ENCODE measurements around the gene SIN3B.
"Not testable (repeated sequence)": the region's sequence is repeated elsewhere in the genome, so short reads cannot be mapped to it uniquely, and the experiment has no call there.

Gene SIN3B

GRCh38 chr19:16829010-16829821, at the start of gene SIN3B:
Gene SIN3B, plus strand, starts transcription at chr19:16829398. Its CDS starts 23 bp downstream, at chr19:16829421.
- peak; percentile 91 to 95 for DNase-seq

DNA sequence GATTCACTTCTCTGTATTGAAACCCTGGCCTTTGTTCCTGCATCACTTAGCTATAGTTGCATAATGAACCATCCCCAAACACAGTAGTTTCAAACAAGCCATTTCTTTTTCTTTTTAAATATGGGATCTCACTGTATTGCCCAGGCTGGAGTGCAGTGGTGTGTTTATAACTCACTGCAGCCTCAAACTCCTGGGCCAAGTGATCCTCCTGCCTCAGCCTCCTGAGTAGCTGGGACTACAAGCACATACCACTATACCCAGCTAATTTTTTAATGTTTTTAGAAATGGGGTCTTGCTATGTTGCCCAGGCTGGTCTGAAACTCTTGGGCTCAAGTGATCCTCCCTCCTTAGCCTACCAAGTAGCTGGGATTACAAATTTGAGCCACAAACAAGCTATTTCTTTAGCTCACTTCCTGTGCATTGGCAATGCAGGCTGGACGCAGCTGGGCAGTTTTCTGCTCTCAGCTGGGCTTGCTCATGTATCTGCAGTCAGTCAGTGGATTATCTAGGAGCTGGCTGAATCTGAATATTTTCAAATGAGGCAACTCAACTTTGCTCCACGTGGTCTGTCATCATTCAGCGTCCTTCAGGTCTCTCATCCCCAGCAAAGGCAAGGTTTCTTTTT, 49.5 kb upstream of the SIN3B start:
- DNase-seq: no peak

- DNase-seq: no peak
Observed at GRCh38 chr19:16782719-16783118, 46.5 kb upstream of the SIN3B start.

DNA sequence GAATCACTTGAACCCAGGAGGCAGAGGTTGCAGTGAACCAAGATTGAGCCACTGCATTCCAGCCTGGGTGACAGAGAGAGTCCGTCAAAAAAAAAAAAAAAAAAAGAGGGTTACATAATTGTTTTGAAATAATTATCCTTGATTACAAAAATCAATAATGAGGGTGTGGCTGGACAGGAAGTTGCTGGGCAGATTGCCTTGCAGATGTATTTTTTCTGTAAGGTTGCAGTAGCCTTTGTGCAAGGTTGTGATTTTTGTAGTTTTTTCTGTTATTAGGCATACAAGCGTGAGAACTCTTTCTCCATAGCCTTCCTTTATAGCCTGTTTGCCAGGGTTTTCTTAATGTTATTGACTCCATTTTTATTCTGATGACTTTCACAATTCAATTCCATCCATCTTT, 40.7 kb upstream of the SIN3B start:
- no peak for DNase-seq

DNA sequence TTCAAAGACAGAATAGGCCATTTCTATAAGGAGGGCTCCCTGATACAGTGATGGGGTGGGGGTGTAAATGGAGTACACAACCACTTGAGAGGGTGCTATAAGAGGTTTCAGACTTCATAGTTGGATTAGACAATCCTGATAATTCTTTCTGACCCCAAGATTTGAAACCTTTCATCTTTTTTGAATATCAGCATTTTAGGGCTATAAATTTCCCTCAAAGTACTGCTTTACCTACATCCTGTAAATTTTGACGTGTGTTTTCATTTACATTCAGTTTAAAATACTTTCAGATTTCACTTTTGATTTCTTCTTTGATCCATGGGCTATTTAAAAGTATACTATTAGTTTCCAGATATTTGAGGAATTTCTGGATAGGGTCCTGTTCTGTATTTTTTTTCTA, 40.0 kb upstream of the SIN3B start:
- no peak for DNase-seq

GRCh38 chr19:16790051-16790450, 39.1 kb upstream of the SIN3B start:
- DNase-seq: no peak

GRCh38 chr19:16791942-16792341, 37.3 kb upstream of the SIN3B start:
- DNase-seq: no peak

DNA sequence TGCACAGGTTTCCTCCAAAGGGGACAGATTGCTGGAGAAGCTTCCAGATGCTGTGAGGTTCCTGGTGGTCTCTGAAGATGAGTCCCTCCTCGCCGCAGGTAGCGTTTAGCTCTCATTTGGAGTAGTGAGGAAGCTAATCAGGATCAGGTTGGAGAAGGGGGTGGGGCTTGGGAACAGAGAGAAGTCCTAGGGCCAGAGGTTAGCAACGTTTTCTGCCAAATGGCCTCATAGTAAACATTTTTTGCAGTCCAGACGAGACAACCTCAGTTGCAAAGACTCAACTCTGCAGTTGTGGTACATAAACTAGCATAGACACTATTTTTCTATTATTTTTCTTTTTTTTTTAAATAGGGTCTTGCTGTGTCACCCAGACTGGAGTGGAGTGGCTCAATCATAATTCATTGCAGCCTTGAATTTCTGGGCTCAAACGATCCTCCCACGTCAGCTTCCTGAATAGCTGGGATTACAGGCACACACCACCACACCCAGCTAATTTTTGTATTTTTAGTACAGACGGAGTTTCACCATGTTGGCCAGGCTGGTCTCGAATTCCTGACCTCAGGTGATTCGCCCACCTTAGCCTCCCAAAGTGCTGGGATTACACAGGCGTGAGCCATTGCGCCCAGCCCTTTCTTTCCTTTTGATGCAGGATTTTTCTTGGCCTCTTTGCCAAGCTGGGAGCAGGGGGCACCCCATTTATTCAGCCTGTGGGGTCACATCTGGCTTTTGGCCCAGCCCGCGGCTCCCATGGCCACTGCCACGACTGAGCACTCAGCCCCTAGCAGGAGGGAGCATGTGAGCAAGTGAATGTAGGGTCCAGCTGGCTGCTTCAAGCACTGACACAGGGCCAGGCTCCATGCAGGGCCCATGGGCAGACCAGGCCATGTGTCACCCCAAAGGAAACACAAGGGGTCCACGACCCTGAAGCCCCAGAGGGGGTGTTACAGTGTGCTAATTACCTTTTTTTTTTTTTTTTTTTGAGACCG, 34.4 kb upstream of the SIN3B start:
- DNase-seq: no peak

DNA sequence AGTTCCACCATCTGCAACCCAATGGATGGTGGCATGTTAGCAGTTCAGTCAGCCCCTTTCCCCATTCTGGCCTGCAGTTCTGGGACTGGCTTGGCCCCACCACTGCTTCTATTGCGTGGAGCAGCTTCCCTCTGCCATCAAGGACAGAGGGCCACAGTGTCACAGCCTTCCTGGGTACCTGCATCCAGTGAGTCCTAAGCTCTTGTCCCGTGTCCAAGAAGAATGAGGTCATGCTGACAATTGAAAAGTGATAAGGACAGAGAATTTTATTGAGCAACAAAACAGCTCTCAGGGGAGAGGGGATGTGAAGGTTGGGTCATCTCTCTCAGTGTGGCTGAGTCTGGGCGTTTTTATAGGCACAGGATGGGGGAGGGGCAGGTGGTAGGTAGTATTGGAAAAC, 33.5 kb upstream of the SIN3B start:
- no peak for DNase-seq

DNA sequence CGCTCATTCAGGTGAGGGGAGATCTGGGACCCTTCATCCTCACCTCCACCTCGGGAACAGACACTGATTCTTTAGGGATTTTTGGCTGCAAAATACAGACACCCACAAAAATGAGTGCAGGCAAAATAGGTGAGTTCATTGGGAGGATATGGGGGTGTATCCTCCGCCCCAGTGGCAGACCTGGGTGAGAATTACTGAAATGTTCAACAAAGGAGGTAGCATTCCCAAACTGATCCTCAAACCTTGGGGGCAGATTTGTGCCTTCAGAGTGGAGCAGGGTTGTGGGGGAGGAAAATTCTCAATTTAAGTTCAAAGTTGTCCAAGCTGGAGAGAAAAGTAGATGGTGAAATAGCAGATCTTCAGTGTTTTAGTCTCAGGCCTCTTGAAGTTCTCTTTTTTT, 31.3 kb upstream of the SIN3B start:
- DNase-seq: no peak

DNA sequence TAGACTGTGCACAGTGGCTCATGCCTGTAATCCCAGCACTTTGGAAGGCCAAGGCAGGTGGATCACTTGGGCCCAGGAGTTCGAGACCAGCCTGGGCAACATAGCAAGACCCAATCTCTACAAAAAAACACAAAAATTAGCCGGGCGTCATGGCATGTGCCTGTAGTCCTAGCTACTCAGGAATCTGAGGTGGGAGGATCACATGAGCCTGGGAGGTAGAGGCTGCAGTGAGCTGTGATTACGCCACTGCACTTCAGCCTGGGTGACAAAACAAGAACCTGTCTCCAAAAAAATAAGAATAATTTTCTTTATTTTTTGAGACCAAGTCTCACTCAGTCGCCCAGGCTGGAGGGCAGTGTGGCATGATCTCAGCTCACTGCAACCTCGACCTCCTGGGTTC, 30.9 kb upstream of the SIN3B start:
- DNase-seq: not testable (repeated sequence)

DNA sequence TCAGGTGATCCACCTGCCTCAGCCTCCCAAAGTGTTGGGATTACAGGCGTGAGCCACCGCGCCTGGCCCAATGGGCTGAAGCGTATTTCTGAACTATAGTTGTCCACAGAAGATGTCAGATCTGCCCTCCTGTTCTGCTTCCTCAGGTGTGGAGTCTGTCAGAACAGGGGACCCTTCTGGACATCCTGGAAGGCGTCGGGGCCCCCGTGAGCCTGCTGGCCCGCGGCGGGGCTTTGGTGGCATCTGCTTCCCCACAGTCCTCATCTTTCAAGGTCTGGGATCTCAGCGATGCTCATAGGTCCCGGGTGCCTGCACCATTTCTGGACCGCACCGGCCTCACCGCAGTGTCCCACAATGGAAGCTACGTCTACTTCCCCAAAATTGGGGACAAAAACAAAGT, 29.5 kb upstream of the SIN3B start:
- no peak for DNase-seq

DNA sequence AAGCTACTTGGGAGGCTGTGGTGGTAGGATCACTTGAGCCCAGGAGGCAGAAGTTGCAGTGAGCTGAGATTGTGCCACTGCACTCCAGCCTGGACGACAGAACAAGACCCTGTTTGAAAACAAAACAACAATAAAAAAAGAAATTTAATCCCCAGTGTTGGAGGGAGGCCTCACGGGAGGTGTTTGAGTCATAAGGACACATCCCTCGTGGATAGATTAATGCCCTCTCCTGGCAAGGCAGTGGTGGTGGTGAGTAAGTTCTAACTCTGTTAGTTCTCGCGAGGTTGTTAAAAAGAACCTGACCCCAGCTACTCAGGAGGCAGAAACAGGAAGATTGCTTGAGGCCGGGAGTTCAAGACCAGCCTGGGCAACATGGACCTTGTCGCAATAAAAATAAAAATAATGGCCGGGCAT, 27.6 kb upstream of the SIN3B start:
- no peak for DNase-seq

DNA sequence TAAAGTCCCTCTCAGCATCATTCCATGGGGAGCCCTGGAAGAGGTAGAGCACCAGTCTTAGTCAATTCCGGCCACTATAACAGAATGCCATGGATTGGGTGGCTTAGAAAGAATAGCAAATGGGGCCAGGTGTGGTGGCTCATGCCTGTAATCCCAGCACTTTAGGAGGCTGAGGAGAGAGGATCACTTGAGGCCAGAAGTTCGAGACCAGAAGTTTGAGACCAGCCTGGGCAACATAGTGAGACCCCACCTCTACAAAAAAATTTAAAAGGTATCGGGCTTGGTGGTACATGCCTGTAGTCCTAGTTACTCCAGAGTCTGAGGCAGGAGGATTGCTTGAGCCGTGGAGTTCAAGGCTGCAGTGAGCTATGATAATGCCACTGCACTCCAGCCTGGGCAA, 25.0 kb upstream of the SIN3B start:
- DNase-seq: no peak

DNA sequence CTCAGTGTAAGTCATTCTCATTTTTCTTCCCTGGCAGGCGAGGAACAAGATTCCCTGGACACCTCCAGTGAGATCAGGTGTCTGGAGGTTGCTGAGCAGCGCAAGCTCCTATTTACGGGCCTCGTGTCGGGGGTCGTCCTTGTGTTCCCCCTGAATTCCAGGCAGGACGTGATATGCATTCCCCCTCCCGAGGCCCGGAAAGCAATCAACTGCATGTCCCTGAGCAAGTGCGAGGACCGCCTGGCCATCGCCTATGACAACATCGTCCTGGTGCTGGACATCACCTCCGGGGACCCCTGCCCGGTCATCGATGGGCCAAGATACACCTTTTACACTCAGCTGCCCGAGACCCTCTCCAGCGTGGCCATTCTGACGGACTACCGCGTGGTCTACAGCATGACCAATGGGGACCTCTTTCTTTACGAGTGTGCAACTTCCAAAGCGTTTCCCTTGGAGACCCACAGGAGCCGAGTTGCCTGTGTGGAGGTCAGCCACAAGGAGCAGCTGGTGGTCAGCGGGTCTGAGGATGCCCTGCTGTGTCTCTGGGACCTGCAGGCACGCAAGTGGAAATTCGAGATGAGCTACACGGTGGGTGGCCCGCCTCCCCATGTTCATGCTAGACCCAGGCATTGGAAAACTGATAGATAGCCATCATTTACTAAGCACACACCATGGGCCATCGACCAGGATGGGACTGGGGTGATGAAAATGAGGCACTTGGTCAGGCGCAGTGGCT, 21.5 kb upstream of the SIN3B start:
- DNase-seq: no peak

- DNase-seq: no peak
Observed at GRCh38 chr19:16814526-16815100, 14.6 kb upstream of the SIN3B start.

DNA sequence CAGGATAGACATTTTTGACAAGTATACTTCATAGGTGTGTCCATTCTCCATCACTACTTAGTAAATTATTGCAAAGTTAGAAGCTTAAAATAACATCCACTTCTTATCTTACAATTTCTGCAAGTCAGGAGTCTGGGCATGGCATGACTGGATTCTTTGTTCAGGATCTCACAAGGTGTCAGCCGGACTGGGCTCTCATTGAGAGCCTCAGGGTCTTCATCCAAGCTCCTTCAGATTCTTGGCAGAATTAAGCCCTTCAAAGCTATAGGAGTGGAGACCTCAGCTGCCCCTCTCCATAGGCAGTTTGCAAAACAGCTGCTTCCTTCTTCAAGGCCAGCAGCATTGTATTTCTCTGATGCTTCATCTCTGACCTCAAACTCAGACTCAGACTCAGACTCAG, 9.1 kb upstream of the SIN3B start:
- DNase-seq: no peak

- DNase-seq: no peak
Observed at GRCh38 chr19:16821081-16821480, 8.1 kb upstream of the SIN3B start.

GRCh38 chr19:16822648-16823047, 6.5 kb upstream of the SIN3B start:
- DNase-seq: no peak

- DNase-seq: no peak
Observed at GRCh38 chr19:16824658-16825311, 4.4 kb upstream of the SIN3B start.

DNA sequence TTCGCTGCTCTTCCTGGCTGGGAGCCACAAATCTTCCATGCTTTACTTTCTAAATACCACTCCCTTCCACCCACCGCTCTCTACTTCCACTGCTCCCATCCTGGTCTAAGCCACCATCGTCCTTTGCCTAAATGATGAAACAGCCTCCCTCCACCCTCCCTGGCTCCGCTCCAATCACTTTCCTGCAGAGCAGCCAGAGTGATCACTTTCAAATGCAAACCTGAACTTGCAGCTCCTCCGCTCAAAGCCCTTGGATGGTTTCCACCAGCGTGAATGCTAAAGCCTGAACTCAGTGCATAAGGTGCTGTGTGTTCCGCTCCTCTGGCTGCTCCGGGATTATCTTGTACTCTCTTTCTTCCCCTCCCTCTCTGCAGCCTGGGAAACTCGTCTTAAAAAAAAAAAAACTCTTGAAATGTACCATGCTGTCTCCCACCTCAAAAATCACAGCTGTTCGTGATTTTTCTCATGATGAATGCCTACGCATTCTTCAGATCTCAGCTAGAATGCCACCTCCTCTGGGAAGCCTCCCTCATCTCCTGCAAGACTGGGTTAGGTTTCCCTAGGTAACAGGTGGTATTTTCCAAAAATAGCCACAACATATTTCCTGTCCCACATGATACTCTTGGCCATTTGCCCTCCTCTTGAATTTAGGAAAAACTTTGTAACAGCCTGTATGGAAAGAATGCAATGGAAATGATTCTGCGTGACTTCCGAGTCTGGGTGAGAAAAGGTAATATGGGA, 3.7 kb upstream of the SIN3B start:
- no peak for DNase-seq

All from CD4-positive, alpha-beta T cell treated with Interferon alpha-2 for 1 hour (primary cell).